ENCODE measurements around the gene UGT1A4.

- no peak for TF ChIP-seq CTCF (IDR thresholded peaks at IDR 0.05; ENCODE audit: control extremely low read depth in 1 of 3, insufficient read depth in 1 of 3, low read depth in 1 of 3, low read length in 3 of 3)
- no peak for TF ChIP-seq RXRA (IDR thresholded peaks at IDR 0.05; ENCODE audit: insufficient read depth, low read depth, low read length)
- TF ChIP-seq EZH2 (IDR thresholded peaks at IDR 0.05; ENCODE audit: low read depth, low read length, severe bottlenecking) = no peak
- TF ChIP-seq TBP (IDR thresholded peaks at IDR 0.05; ENCODE audit: low read depth, low read length) = no peak
- TF ChIP-seq JUND (IDR thresholded peaks at IDR 0.05; ENCODE audit: low read length) = no peak
- TF ChIP-seq SP1 (IDR thresholded peaks at IDR 0.05; ENCODE audit: low read depth, low read length) = no peak
- TF ChIP-seq TAF1 (IDR thresholded peaks at IDR 0.05; ENCODE audit: low read depth, low read length) = no peak
- TF ChIP-seq SIN3A (conservative IDR thresholded peaks at IDR 0.05 in 1 of 2, IDR thresholded peaks at IDR 0.05 in 1 of 2; ENCODE audit: low read depth in 1 of 2, low read length in 2 of 2) = no peak
Observed at GRCh38 chr2:233708942-233709341, 9.6 kb upstream of the UGT1A4 start.
